ENCODE results near the gene NCOA7. TPM values are rescaled to one million over a fixed set of nuclear protein-coding genes. Genes with fewer than 3 reads are reported as not detected.

NCOA7 gene
- total RNA-seq, 1 experiment from 2014 or later: 13.8 TPM

DNA sequence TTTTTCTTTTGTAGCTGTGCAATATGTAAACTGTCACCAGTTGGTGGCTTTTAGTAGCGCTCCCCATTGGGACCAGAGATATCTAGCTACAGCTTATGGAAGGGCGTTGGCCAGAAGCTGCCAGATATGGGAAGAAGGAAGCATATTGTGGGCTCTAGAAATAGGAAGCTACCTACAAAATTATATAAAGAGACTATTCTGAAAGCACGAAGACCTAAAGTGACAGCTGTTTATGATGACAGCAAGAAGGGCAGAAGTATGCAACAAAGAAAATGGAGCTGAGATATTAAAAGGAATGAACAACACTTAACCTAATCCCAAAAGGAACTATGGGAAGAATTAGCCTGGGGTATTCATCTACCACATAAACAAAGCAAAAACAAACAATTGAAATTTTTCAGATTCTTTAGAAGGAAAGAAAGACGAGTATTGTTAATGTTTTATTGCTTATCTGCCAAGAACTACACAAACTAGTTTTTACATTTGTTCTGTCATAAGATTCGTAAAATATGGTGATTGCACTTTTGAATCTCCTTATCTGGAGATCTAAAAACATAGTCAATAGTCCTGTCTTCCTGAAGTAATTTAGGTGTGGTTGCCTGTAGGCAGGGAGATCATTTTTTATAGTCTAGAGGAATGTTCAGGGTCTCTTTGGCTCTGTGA is 81.6 kb downstream of the NCOA7 start:
- BruUV-seq (replicated peaks): no TSS peak
- no peaks in the 10 kb centered on the region for H3K79me2 ChIP-seq (ENCODE audit: insufficient read depth, low read length)
- H3K4me3 ChIP-seq (replicated peaks in 1 of 2; ENCODE audit: low read depth in 1 of 2, low read length in 2 of 2): no peak overlapping the region
- ChIA-PET POLR2A (no interaction called here), CTCF (interaction anchor here (0.8 to 1.2 kb wide), 2 partner anchors 16 to 84 kb away, joined by 3 to 4 read pairs; no protein-coding TSS in a partner anchor), RAD21 (ENCODE audit: low non-redundant PET in 1 of 2, low total read pairs in 2 of 2, uncharacterized antibody in 2 of 2, unreplicated experiment in 2 of 2) (no interaction called here)
- ATAC-seq (no peak), DNase-seq (ENCODE audit: low read depth, low spot score) (no peak)
- no peak overlapping the region for H3K9ac ChIP-seq (ENCODE audit: low read length)
- H3K36me3 ChIP-seq (ENCODE audit: control insufficient read depth in 1 of 2, insufficient read depth in 2 of 2, low read length in 2 of 2): no peaks in the 10 kb centered on the region
- peaks cover 10 to 16% of the 10 kb centered on the region in 2 experiments for H3K4me1 ChIP-seq (ENCODE audit: control insufficient read depth in 1 of 2, insufficient read depth in 2 of 2, low read length in 2 of 2)
- H3K9me3 ChIP-seq (ENCODE audit: control insufficient read depth in 1 of 2, insufficient read depth in 1 of 2, low read depth in 1 of 2, low read length in 2 of 2): no peaks in the 10 kb centered on the region
- no peaks in the 10 kb centered on the region for H4K20me1 ChIP-seq (ENCODE audit: insufficient read depth)
- intact Hi-C loops (cut with micrococcal nuclease): no loop called here
- no peak overlapping the region for H3K4me2 ChIP-seq (ENCODE audit: low read length)
- no peak overlapping the region for H2AFZ ChIP-seq (ENCODE audit: low read depth, low read length, poor library complexity, severe bottlenecking)
- no peaks in the 10 kb centered on the region for H3K27me3 ChIP-seq (ENCODE audit: insufficient read depth, low read length)
- H3K27ac ChIP-seq (ENCODE audit: low read depth, low read length): no peak overlapping the region
- H3K9me2 ChIP-seq (ENCODE audit: insufficient read depth): no peaks in the 10 kb centered on the region; the same call in 1 of the 2 replicates
- TF ChIP-seq CEBPB (IDR thresholded peaks at IDR 0.05; ENCODE audit: low read depth): no peak
- no peak for TF ChIP-seq ZBTB33 (IDR thresholded peaks at IDR 0.05; ENCODE audit: extremely low read depth, insufficient replicate concordance, low read length)
- TF ChIP-seq SRF (IDR thresholded peaks at IDR 0.05; ENCODE audit: low read depth): no peak
- no peak for TF ChIP-seq MAX (IDR thresholded peaks at IDR 0.05)
- no peak for TF ChIP-seq EGR1 (IDR thresholded peaks at IDR 0.05; ENCODE audit: low read depth)
- TF ChIP-seq ZFX (IDR thresholded peaks at IDR 0.05): no peak
- no peak for TF ChIP-seq FOSL1 (IDR thresholded peaks at IDR 0.05; ENCODE audit: low read depth)

- ATAC-seq: no peak
- Histone ChIP-seq H2AFZ (ENCODE audit: low read depth, low read length, poor library complexity, severe bottlenecking) (no peak overlapping the region), H3K27me3 (ENCODE audit: insufficient read depth, low read length) (no peaks in the 10 kb centered on the region), H3K9ac (ENCODE audit: low read length) (no peak overlapping the region), H3K36me3 (ENCODE audit: control insufficient read depth in 1 of 2, insufficient read depth in 2 of 2, low read length in 2 of 2) (no peaks in the 10 kb centered on the region), H3K9me2 (ENCODE audit: insufficient read depth) (no peaks in the 10 kb centered on the region), H3K27ac (ENCODE audit: low read depth, low read length) (no peak overlapping the region), H3K4me2 (ENCODE audit: low read length) (no peak overlapping the region), H3K4me3 (replicated peaks in 1 of 2; ENCODE audit: low read depth in 1 of 2, low read length in 2 of 2) (no peak overlapping the region), H3K79me2 (ENCODE audit: insufficient read depth, low read length) (no peaks in the 10 kb centered on the region), H4K20me1 (ENCODE audit: insufficient read depth) (no peaks in the 10 kb centered on the region), H3K9me3 (ENCODE audit: control insufficient read depth in 1 of 2, insufficient read depth in 1 of 2, low read depth in 1 of 2, low read length in 2 of 2) (no peaks in the 10 kb centered on the region), H3K4me1 (ENCODE audit: control insufficient read depth in 1 of 2, insufficient read depth in 2 of 2, low read length in 2 of 2) (no peaks in the 10 kb centered on the region)
- ChIA-PET RAD21 (ENCODE audit: low non-redundant PET in 1 of 2, low total read pairs in 2 of 2, uncharacterized antibody in 2 of 2, unreplicated experiment in 2 of 2) (no interaction called here), POLR2A (no interaction called here), CTCF (no interaction called here)
- DNase-seq (ENCODE audit: low read depth, low spot score): no peak
- intact Hi-C loops (cut with micrococcal nuclease): no loop called here
- TF ChIP-seq SP1 (IDR thresholded peaks at IDR 0.05; ENCODE audit: low read depth) (no peak), EZH2 (IDR thresholded peaks at IDR 0.05) (no peak), ZNF274 (IDR thresholded peaks at IDR 0.05; ENCODE audit: low read depth, low read length) (no peak), SIN3A (IDR thresholded peaks at IDR 0.05; ENCODE audit: low read depth) (no peak), CEBPB (IDR thresholded peaks at IDR 0.05; ENCODE audit: low read depth) (no peak), ELF1 (IDR thresholded peaks at IDR 0.05; ENCODE audit: borderline replicate concordance, low read depth) (no peak), RAD21 (IDR thresholded peaks at IDR 0.05; ENCODE audit: low read depth) (no peak), JUND (IDR thresholded peaks at IDR 0.05) (no peak), SRF (IDR thresholded peaks at IDR 0.05; ENCODE audit: low read depth) (no peak), ZBTB33 (IDR thresholded peaks at IDR 0.05; ENCODE audit: extremely low read depth, insufficient replicate concordance, low read length) (no peak), ATF3 (IDR thresholded peaks at IDR 0.05) (no peak), POLR2A (IDR thresholded peaks at IDR 0.05; ENCODE audit: borderline replicate concordance, extremely low read depth, insufficient read depth, insufficient read length) (no peak)
- BruUV-seq (replicated peaks): no TSS peak
These were observed 91.5 kb downstream of the NCOA7 start for GRCh38 chr6:125882243-125882642.
